NCI-H774 (cell line): ENCODE data around the gene SPPL3.
"Not testable (repeated sequence)": the region's sequence is repeated elsewhere in the genome, so short reads cannot be mapped to it uniquely, and the experiment has no call there.

ENCODE experiments used
- DNase-seq: peaks from one replicate; lab custom pipeline; 2025; lab: John Stamatoyannopoulos, UW

The SPPL3 gene

GRCh38 chr12:120844297-120844696, 59.9 kb downstream of the SPPL3 start:
- no peak for DNase-seq

DNA sequence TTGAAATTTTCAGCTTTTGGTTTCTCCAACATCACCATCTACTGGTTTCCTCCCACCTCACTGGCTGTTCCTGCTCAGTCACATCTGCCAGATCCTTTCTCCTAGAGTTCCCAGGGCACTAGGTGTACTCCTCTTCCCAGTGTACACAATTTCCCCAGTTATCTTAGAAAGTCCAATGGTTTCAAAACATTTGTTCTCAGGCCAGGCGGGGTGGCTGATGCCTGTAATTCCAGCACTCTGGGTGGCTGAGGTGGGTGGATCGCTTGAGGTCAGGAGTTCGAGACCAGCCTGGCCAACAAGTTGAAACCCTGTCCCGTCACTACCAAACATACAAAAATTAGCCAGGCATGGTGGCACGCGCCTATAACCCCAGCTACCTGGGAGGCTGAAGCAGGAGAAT, 60.7 kb downstream of the SPPL3 start:
- DNase-seq, result no peak

DNA sequence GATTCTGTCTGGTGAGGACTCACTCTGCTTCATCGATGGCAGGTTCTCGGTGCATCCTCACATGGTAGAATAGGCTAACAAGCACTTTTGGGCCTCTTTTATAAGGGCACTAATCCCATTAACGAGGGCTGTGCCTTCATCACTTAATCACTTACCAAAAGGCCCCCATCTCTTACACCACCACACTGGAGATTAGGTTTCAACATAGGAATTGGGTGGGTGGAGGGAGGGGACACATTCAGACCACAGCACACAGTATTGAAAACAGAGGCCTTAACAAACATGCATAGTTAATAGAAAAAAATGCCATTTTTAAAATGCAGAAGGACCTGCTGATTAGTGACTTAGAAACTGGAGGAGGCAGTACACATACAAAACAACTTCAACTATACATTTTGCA, 61.6 kb downstream of the SPPL3 start:
- no peak for DNase-seq

DNA sequence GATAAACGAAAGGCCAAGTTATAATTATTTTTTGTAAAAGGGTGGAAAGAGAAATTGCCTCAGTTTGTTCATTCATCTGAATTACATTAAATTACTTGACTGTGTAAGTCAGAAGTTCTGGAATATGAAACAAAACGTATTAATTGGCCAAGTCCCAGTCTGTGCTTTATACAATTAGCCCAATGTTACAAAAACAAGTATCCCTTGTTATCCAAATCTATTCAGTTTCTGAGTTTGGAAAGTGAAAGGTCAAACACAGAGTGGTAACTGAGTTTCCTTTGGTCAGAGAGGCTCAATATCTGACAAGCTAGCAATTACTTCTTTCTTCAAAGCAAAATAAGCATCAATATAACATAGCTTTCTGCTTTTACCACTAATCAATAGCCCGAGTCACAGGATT, 62.6 kb downstream of the SPPL3 start:
- no peak for DNase-seq

DNA sequence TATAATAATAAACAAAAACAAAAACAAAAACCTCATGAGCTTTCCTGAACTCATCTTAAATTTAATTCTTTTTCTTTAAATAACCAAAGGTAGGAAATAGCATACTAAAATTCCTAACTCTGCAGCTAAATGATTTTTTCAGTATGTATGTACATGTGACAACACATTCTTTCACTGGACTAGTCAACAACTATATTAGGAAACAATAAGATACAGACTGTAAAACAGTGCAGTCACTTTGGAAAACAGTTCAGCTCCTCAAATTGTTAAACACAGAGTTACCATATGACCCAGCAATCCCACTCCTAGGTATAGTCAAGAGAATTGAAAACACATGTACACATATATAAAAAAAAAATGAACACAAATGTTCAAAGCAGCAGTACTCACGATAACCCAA, 64.7 kb downstream of the SPPL3 start:
- DNase-seq, result no peak

DNA sequence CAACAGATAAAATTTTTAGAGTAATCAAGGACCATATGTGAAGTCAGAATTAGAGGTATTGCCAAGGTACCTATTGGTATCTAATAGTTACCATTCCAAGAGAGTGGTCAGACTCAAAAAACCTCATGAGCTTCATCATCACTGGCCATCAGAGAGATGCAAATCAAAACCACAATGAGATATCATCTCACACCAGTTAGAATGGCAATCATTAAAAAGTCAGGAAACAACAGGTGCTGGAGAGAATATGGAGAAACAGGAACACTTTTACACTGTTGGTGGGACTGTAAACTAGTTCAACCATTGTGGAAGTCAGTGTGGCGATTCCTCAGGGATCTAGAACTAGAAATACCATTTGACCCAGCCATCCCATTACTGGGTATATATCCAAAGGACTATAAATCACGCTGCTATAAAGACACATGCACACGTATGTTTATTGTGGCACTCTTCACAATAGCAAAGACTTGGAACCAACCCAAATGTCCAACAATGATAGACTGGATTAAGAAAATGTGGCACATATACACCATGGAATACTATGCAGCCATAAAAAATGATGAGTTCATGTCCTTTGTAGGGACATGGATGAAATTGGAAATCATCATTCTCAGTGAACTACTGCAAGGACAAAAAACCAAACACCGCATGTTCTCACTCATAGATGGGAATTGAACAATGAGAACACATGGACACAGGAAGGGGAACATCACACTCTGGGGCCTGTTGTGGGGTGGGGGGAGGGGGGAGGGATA, 65.4 kb downstream of the SPPL3 start:
- DNase-seq, result not testable (repeated sequence)

DNA sequence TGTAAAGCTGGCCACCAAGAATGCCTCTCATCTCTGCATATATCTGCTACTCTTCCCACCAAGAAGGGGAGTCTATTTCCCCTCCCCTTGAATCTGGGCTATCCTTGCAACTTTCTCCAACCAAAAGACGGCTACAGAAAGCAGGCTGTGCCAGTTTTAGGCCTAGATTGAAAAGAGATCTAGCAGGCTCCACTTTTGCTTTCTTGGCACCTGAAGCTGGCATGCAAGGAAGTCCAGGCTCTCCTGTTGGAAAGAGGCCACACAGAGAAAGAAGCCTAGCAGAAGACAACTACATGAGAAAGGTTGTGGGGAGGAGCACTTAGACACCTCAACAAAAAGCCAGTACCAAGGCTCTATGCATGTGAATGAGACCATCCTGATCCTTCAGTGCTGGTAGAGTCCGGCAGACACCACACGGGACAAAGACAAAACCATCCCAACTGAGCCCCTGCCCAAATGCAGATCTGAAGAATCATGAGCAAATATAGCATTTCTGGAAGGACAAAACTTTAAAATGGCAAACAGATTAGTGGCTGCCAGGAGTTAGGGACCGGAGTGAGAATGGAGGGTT, 68.0 kb downstream of the SPPL3 start:
- DNase-seq, result no peak

- no peak for DNase-seq
Observed at GRCh38 chr12:120835657-120836056, 68.5 kb downstream of the SPPL3 start.

GRCh38 chr12:120835304-120835612, 68.9 kb downstream of the SPPL3 start:
- no peak for DNase-seq

GRCh38 chr12:120834489-120835303, 69.5 kb downstream of the SPPL3 start:
- DNase-seq, result no peak

DNA sequence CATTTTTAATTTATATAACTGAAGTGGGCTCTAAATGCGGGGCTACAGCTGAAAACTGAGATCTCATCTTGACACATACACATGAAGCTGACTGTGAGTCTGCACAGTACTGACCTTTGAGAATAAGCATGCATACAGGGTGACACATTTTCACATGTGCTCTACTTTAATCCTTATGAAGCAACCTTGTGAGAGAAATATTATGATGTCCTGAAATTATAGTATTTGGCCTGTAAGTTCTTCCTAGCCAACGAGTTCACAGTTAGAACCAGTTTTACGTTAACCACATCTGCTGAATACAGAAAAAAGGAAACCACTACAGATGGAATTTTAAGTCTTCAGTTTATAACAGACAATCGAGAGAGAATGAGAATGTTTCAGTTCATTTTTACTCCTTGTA, 70.3 kb downstream of the SPPL3 start:
- DNase-seq, result no peak

DNA sequence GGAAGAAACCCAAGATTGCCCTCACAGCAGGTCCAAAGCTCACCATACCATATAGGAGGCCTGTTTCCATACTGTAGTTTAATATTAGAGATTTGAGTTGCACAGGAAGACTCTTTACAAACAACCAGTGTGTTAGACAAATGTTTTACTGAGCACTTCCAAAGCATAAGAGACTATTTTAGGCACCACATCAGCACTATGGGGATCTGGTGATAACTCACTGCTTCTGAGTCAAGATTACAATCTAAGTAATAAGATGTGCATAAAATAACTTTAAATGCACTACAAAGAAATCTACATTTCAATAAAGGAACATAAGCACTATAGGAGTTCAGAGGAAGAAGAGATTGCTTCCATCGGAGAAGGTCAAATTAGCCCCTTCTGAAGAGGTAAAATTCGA, 71.4 kb downstream of the SPPL3 start:
- DNase-seq, result no peak

- DNase-seq, result no peak
Observed at GRCh38 chr12:120831648-120832267, 72.4 kb downstream of the SPPL3 start.

DNA sequence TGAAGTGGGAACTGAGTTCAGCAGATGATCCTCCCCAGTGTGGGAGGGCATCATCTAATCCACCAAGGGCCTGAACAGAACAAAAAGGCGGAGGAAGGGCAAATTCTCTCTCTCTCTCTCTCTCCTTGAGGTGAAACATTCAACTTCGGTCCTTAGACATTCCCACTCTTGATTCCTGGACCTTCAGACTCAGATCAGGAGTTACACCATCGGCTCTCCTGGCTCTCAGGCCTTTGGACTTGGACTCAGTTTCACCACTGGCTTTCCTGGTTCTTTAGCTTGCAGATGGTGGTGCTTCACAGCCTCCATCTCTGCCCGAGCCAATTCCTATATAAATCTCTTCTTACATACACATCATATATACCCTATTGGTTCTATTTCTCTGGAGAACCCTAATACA, 73.2 kb downstream of the SPPL3 start:
- DNase-seq, result no peak

- DNase-seq, result no peak
Observed at GRCh38 chr12:120830052-120830940, 73.9 kb downstream of the SPPL3 start.

DNA sequence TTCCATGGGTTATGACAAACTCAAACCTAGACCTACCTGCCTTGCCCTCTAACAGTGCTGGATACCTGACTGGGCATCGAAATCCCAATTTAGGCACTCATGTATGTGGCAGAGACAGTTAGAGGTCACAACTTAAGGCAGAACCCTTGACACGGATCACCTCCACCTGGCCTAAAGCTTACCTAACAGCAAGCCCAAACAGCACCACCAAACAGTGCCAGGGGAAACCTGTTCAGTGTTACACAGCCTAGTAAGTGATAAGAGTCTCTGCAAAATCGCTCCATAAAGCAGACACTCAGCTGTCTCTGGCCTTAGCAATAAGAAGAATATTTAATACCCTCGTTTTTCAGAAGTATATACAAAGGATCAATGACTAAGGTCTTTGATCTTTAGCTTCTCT, 77.8 kb downstream of the SPPL3 start:
- no peak for DNase-seq

GRCh38 chr12:120825337-120825736, 78.8 kb downstream of the SPPL3 start:
- DNase-seq, result no peak

- peak; percentile 20 for DNase-seq
Observed at GRCh38 chr12:120822832-120823503, 81.2 kb downstream of the SPPL3 start.

GRCh38 chr12:120821878-120822277, 82.3 kb downstream of the SPPL3 start:
- DNase-seq, result no peak

- no peak for DNase-seq
Observed at GRCh38 chr12:120820884-120821510, 83.2 kb downstream of the SPPL3 start.

GRCh38 chr12:120818416-120818815, 85.7 kb downstream of the SPPL3 start:
- no peak for DNase-seq
